ENCODE data around the gene MCU.
"Not testable (repeated sequence)": the region's sequence is repeated elsewhere in the genome, so short reads cannot be mapped to it uniquely, and the experiment has no call there.

Gene MCU

GRCh38 chr10:72895236-72895850, 203.4 kb downstream of the MCU start:
- no peak for DNase-seq (ENCODE audit: low read depth, low spot score)

GRCh38 chr10:72898616-72899015, 206.7 kb downstream of the MCU start:
- DNase-seq (ENCODE audit: low read depth, low spot score), result no peak

- DNase-seq (ENCODE audit: low read depth, low spot score), result no peak
Measured at GRCh38 chr10:72899545-72899944, 207.6 kb downstream of the MCU start.

- DNase-seq (ENCODE audit: low read depth, low spot score), result not testable (repeated sequence)
Measured at GRCh38 chr10:72903941-72904446, 212.1 kb downstream of the MCU start.

GRCh38 chr10:72904806-72905205, 212.9 kb downstream of the MCU start:
- no peak for DNase-seq (ENCODE audit: low read depth, low spot score)

- no peak for DNase-seq (ENCODE audit: low read depth, low spot score)
Measured at GRCh38 chr10:72906446-72906845, 214.5 kb downstream of the MCU start.

- no peak for DNase-seq (ENCODE audit: low read depth, low spot score)
Measured at GRCh38 chr10:72910705-72911104, 218.8 kb downstream of the MCU start.

- DNase-seq (ENCODE audit: low read depth, low spot score), result no peak
Measured at GRCh38 chr10:72911758-72912157, 219.8 kb downstream of the MCU start.

GRCh38 chr10:72912736-72913135, 220.8 kb downstream of the MCU start:
- no peak for DNase-seq (ENCODE audit: low read depth, low spot score)

- DNase-seq (ENCODE audit: low read depth, low spot score), result no peak
Measured at GRCh38 chr10:72913287-72913686, 221.3 kb downstream of the MCU start.

- peak; percentile 42 for DNase-seq (ENCODE audit: low read depth, low spot score)
Measured at GRCh38 chr10:72917201-72917600, 225.3 kb downstream of the MCU start.

GRCh38 chr10:72917803-72918332, 225.9 kb downstream of the MCU start:
- not testable (repeated sequence) for DNase-seq (ENCODE audit: low read depth, low spot score)

GRCh38 chr10:72918352-72918751, 226.4 kb downstream of the MCU start:
- DNase-seq (ENCODE audit: low read depth, low spot score), result no peak

- not testable (repeated sequence) for DNase-seq (ENCODE audit: low read depth, low spot score)
Measured at GRCh38 chr10:72921147-72921683, 229.3 kb downstream of the MCU start.

- DNase-seq (ENCODE audit: low read depth, low spot score), result no peak
Measured at GRCh38 chr10:72924351-72924750, 232.4 kb downstream of the MCU start.

- no peak for DNase-seq (ENCODE audit: low read depth, low spot score)
Measured at GRCh38 chr10:72925951-72926465, 234.1 kb downstream of the MCU start.

GRCh38 chr10:72927485-72927884, 235.5 kb downstream of the MCU start:
- DNase-seq (ENCODE audit: low read depth, low spot score), result no peak

GRCh38 chr10:72928798-72929197, 236.9 kb downstream of the MCU start:
- DNase-seq (ENCODE audit: low read depth, low spot score), result no peak

- DNase-seq (ENCODE audit: low read depth, low spot score), result no peak
Measured at GRCh38 chr10:72930276-72930675, 238.3 kb downstream of the MCU start.

GRCh38 chr10:72932259-72933015, 240.5 kb downstream of the MCU start:
- no peak for DNase-seq (ENCODE audit: low read depth, low spot score)

- DNase-seq (ENCODE audit: low read depth, low spot score), result no peak
Measured at GRCh38 chr10:72935361-72935760, 243.4 kb downstream of the MCU start.
